ENCODE results near the gene RBM26.
"Not testable (repeated sequence)": the region's sequence is repeated elsewhere in the genome, so short reads cannot be mapped to it uniquely, and the experiment has no call there.

The RBM26 gene

GRCh38 chr13:79314652-79315051 is 91.4 kb downstream of the RBM26 start:
- no peak for DNase-seq

- DNase-seq, result no peak
Measured at GRCh38 chr13:79312340-79312855, 93.7 kb downstream of the RBM26 start.

GRCh38 chr13:79311386-79311785 is 94.7 kb downstream of the RBM26 start:
- no peak for DNase-seq

- DNase-seq, result no peak
Measured at GRCh38 chr13:79309690-79310089, 96.4 kb downstream of the RBM26 start.

GRCh38 chr13:79307866-79308298 is 98.2 kb downstream of the RBM26 start:
- DNase-seq, result peak; percentile 16

- no peak for DNase-seq
Measured at GRCh38 chr13:79307433-79307861, 98.6 kb downstream of the RBM26 start.

- DNase-seq, result no peak
Measured at GRCh38 chr13:79306650-79307049, 99.4 kb downstream of the RBM26 start.

- DNase-seq, result no peak
Measured at GRCh38 chr13:79297128-79297527, 108.9 kb downstream of the RBM26 start.

- DNase-seq, result no peak
Measured at GRCh38 chr13:79295906-79296706, 109.9 kb downstream of the RBM26 start.

- DNase-seq, result no peak
Measured at GRCh38 chr13:79290595-79291244, 115.3 kb downstream of the RBM26 start.

- no peak for DNase-seq
Measured at GRCh38 chr13:79289571-79289970, 116.5 kb downstream of the RBM26 start.

- no peak for DNase-seq
Measured at GRCh38 chr13:79287939-79288795, 117.9 kb downstream of the RBM26 start.

GRCh38 chr13:79285159-79285558 is 120.9 kb downstream of the RBM26 start:
- no peak for DNase-seq

GRCh38 chr13:79283742-79284141 is 122.3 kb downstream of the RBM26 start:
- no peak for DNase-seq

GRCh38 chr13:79282976-79283375 is 123.1 kb downstream of the RBM26 start:
- DNase-seq, result no peak

- DNase-seq, result no peak
Measured at GRCh38 chr13:79282508-79282907, 123.5 kb downstream of the RBM26 start.

- DNase-seq, result no peak
Measured at GRCh38 chr13:79281339-79281747, 124.7 kb downstream of the RBM26 start.

GRCh38 chr13:79279735-79280134 is 126.3 kb downstream of the RBM26 start:
- not testable (repeated sequence) for DNase-seq

- DNase-seq, result no peak
Measured at GRCh38 chr13:79273045-79273444, 133.0 kb downstream of the RBM26 start.

GRCh38 chr13:79271616-79272015 is 134.4 kb downstream of the RBM26 start:
- DNase-seq, result no peak

GRCh38 chr13:79270859-79271258 is 135.2 kb downstream of the RBM26 start:
- no peak for DNase-seq

Data from stimulated activated CD4-positive, alpha-beta T cell treated with anti-CD3 and anti-CD28 coated beads, Interleukin-1b, Interleukin-23, amount 100 ng/mL, for 48 hours (primary cell).